AML-193 (cell line): ENCODE results near the gene SRRM3.
"Not testable (repeated sequence)": the region's sequence is repeated elsewhere in the genome, so short reads cannot be mapped to it uniquely, and the experiment has no call there.

Experiments
- DNase-seq, 2 experiments: peaks; one replicate each; lab custom pipeline; 2025; lab: John Stamatoyannopoulos, UW

The SRRM3 gene

GRCh38 chr7:76189276-76189675, 12.4 kb upstream of the SRRM3 start:
- DNase-seq, result no peak

- DNase-seq, result no peak
These were observed 9.9 kb upstream of the SRRM3 start for GRCh38 chr7:76191783-76192240.

GRCh38 chr7:76193466-76193865, 8.2 kb upstream of the SRRM3 start:
- no peak for DNase-seq

- no peak for DNase-seq
These were observed 7.8 kb upstream of the SRRM3 start for GRCh38 chr7:76193883-76194282.

- DNase-seq, result no peak
These were observed 4.9 kb upstream of the SRRM3 start for GRCh38 chr7:76196786-76197185.

GRCh38 chr7:76198202-76198601, 3.5 kb upstream of the SRRM3 start:
- no peak for DNase-seq

GRCh38 chr7:76202666-76203030, 952 bp downstream of the SRRM3 start:
- no peak for DNase-seq

- DNase-seq, result no peak
These were observed 2.5 kb downstream of the SRRM3 start for GRCh38 chr7:76204147-76204546.

GRCh38 chr7:76206633-76207032, 4.9 kb downstream of the SRRM3 start:
- no peak for DNase-seq

GRCh38 chr7:76209310-76209709, 7.6 kb downstream of the SRRM3 start:
- DNase-seq, result no peak

- DNase-seq, result no peak
These were observed 9.5 kb downstream of the SRRM3 start for GRCh38 chr7:76211216-76211615.

GRCh38 chr7:76215349-76215748, 13.7 kb downstream of the SRRM3 start:
- not testable (repeated sequence) for DNase-seq

- DNase-seq, result no peak
These were observed 14.8 kb downstream of the SRRM3 start for GRCh38 chr7:76216381-76217082.

GRCh38 chr7:76217942-76218566, 16.4 kb downstream of the SRRM3 start:
- no peak for DNase-seq

GRCh38 chr7:76220185-76221057, 18.7 kb downstream of the SRRM3 start:
- no peak for DNase-seq

GRCh38 chr7:76222333-76222732, 20.6 kb downstream of the SRRM3 start:
- no peak for DNase-seq

GRCh38 chr7:76222839-76223238, 21.1 kb downstream of the SRRM3 start:
- no peak for DNase-seq

GRCh38 chr7:76223286-76223972, 21.7 kb downstream of the SRRM3 start:
- DNase-seq, result no peak

- DNase-seq, result no peak
These were observed 23.0 kb downstream of the SRRM3 start for GRCh38 chr7:76224695-76225094.

- peak in 1 of 2 experiments; percentile 1 for DNase-seq
These were observed 23.7 kb downstream of the SRRM3 start for GRCh38 chr7:76225379-76225778.

GRCh38 chr7:76225951-76226350, 24.3 kb downstream of the SRRM3 start:
- no peak for DNase-seq

- DNase-seq, result not testable (repeated sequence)
These were observed 25.3 kb downstream of the SRRM3 start for GRCh38 chr7:76226878-76227423.
